Central memory CD8-positive, alpha-beta T cell (primary cell): Measurements from ENCODE around the gene RSAD1.
"Not testable (repeated sequence)": the region's sequence is repeated elsewhere in the genome, so short reads cannot be mapped to it uniquely, and the experiment has no call there.

Source experiments
- ATAC-seq: fragments of 150-1000 bp; cut with Tn5 transposase; replicated peaks from 2 replicates; pipeline ENCODE4 v1.10.0; 2022; ENCODE audit warnings: mild to moderate bottlenecking, moderate FRiP score, moderate number of reproducible peaks; ENCODE audit not compliant: poor library complexity, severe bottlenecking; ENCODE audit errors: extremely low read depth
- DNase-seq, 2 donors: peaks; one replicate each; pipeline ENCODE4 v3.0.0; 2021; ENCODE audit warnings: low spot score in 2 of 2
- H3K27ac Mint-ChIP-seq: one replicate; pipeline ENCODE4 v1.8.0; 2022; ENCODE audit warnings: low read depth, mild to moderate bottlenecking, moderate library complexity, mixed read lengths
- H3K27me3 Mint-ChIP-seq: one replicate; pipeline ENCODE4 v1.8.0; 2022; ENCODE audit warnings: mixed read lengths
- H3K36me3 Mint-ChIP-seq: one replicate; pipeline ENCODE4 v1.8.0; 2022; ENCODE audit warnings: mild to moderate bottlenecking, moderate library complexity, mixed read lengths; ENCODE audit not compliant: insufficient read depth
- H3K4me1 Mint-ChIP-seq: one replicate; pipeline ENCODE4 v1.8.0; 2022; ENCODE audit warnings: mixed read lengths
- H3K4me3 Mint-ChIP-seq: one replicate; pipeline ENCODE4 v1.8.0; 2022; ENCODE audit warnings: mild to moderate bottlenecking, moderate library complexity, mixed read lengths
- H3K9me3 Mint-ChIP-seq: one replicate; pipeline ENCODE4 v1.8.0; 2022; ENCODE audit warnings: mixed read lengths

RSAD1 gene

DNA sequence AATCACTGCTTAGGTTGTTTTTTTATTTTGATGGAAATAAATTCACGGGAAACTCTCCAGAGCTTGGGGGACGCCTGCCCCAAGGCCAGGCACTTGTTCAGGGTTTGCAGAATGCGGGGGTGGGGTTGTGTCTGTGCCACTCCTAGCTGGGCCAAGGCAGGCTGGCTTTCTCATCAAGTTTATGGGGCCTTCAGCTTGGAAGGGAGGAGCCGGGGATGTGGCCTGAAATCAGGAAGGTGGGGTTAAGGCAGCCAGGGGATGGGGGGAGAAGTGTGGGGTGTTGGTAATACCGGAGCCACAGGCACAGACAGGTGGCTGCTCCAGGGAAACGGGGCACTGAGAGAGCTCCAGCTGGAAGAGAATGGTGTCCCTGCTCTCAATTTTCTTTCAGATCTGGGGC lies 8.2 kb upstream of the RSAD1 start:
- H3K4me1 Mint-ChIP-seq = peaks cover 20% of the 10 kb centered on the region
- H3K9me3 Mint-ChIP-seq = no peaks in the 10 kb centered on the region
- no peak overlapping the region for H3K27ac Mint-ChIP-seq
- no peak for DNase-seq
- H3K27me3 Mint-ChIP-seq = peaks cover 24% of the 10 kb centered on the region
- peaks cover 2% of the 10 kb centered on the region for H3K36me3 Mint-ChIP-seq
- no peak for ATAC-seq
- no peak overlapping the region for H3K4me3 Mint-ChIP-seq

DNA sequence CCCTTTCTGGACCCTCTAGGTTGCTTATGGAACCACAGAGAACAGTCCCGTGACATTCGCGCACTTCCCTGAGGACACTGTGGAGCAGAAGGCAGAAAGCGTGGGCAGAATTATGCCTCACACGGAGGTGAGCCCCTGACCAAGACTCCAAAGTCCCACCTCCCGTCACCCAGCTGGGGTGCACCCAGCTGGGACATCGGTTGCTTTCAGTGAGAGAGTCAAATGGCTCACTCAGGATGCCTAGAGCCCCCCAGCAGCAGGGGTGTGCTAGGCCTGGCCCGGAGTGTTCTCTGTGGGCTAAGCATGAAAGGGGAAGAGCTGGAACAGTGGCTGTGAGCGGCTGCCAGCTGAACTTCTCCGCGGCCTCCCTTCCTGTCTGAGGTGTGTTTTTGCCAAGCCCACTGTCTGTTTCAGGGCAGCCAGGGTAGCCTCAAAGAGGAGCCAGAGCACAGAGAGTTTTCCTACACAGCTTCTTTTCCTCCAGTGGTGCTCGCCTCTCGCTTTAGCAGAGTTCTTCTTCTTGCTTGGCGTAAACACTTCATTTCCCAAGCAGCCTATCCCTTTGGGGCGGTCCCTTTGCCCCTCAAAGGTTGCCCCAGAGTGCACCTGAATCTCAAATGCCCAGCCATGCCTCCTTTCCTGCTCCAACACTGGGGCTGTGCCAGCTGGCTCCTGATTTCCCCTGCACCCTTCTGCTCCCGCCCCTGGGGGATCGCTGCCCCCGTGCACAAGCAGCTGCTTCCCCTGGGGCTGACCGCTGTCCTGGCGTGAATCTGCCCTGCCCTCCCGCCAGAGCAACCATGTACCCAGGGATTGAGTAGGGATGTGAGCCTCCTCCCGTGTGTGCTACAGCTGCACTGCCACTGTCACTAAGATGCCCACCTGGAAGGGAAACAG lies 7.4 kb upstream of the RSAD1 start:
- Mint-ChIP-seq H3K27me3 (peaks cover 22% of the 10 kb centered on the region), H3K9me3 (no peaks in the 10 kb centered on the region), H3K27ac (no peak overlapping the region), H3K4me1 (peaks cover 20% of the 10 kb centered on the region), H3K4me3 (no peak overlapping the region), H3K36me3 (peaks cover 2% of the 10 kb centered on the region)
- no peak for ATAC-seq
- no peak for DNase-seq

DNA sequence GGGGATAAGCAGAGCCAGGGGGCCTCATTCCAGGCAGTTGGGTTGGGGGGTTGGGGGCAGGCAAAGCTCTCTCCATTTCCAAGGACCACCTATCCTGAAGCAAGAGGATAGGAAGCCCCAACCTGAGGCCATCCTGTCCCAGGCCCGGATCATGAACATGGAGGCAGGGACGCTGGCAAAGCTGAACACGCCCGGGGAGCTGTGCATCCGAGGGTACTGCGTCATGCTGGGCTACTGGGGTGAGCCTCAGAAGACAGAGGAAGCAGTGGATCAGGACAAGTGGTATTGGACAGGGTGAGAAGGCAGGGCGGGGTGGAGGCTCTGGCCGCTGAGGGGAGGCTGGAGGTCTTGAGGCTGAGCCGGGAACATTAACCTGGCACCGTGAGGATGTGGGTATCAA lies 6.4 kb upstream of the RSAD1 start:
- no peak for ATAC-seq
- Mint-ChIP-seq H3K36me3 (peaks cover 2% of the 10 kb centered on the region), H3K4me3 (no peak overlapping the region), H3K4me1 (peaks cover 12% of the 10 kb centered on the region), H3K27me3 (peaks cover 14% of the 10 kb centered on the region), H3K27ac (no peak overlapping the region), H3K9me3 (no peaks in the 10 kb centered on the region)
- no peak for DNase-seq

DNA sequence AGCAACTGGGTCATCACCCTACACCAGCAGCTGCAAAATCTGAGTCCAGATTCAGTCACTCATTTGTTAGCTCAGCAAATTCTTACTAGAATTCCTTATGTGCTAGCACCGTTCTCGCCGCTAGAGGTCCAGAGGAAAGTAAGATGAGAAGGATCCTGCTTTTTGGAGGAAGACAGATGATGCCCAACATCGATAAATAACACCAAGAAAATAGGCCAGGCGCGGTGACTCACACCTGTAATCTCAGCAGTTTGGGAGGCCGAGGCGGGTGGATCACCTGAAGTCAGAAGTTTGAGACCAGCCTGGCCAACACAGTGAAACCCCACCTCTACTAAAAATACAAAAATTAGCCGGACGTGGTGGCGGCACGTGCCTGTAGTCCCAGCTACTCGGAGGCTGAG lies 5.9 kb upstream of the RSAD1 start:
- not testable (repeated sequence) for H3K27me3 Mint-ChIP-seq, ATAC-seq

DNA sequence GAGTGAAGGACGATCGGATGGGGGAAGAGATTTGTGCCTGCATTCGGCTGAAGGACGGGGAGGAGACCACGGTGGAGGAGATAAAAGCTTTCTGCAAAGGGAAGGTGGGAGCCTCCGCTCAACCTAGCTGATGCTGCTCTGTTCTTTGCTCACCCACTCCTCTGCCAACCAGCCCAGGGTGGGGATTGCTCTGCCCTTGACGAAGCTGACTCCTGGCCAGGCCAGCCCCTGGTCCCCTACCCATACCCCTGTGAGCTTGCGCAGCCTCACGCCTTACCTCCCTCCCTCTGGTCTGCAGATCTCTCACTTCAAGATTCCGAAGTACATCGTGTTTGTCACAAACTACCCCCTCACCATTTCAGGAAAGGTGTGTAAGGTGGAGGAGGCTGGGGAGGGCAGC lies 4.8 kb upstream of the RSAD1 start:
- Mint-ChIP-seq H3K9me3 (no peaks in the 10 kb centered on the region), H3K4me3 (no peak overlapping the region), H3K4me1 (peaks cover 7% of the 10 kb centered on the region), H3K27me3 (no peaks in the 10 kb centered on the region), H3K36me3 (peaks cover 3% of the 10 kb centered on the region), H3K27ac (no peak overlapping the region)
- DNase-seq (no peak), ATAC-seq (no peak)

More for the DNA sequence above, 5.9 kb upstream of the RSAD1 start:
- not testable (repeated sequence) for H3K27ac Mint-ChIP-seq, DNase-seq, H3K9me3 Mint-ChIP-seq, H3K4me1 Mint-ChIP-seq, H3K36me3 Mint-ChIP-seq, H3K4me3 Mint-ChIP-seq

DNA sequence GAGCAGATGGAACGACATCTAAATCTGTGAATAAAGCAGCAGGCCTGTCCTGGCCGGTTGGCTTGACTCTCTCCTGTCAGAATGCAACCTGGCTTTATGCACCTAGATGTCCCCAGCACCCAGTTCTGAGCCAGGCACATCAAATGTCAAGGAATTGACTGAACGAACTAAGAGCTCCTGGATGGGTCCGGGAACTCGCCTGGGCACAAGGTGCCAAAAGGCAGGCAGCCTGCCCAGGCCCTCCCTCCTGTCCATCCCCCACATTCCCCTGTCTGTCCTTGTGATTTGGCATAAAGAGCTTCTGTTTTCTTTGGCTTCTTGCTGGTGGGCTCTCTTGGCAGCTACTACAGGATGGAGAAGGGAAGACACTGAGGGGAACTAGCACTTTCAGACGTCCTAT lies 4.1 kb upstream of the RSAD1 start:
- ATAC-seq = no peak
- H3K27me3 Mint-ChIP-seq = no peaks in the 10 kb centered on the region
- H3K4me1 Mint-ChIP-seq = peaks cover 12% of the 10 kb centered on the region
- no peak overlapping the region for H3K4me3 Mint-ChIP-seq
- H3K9me3 Mint-ChIP-seq = no peaks in the 10 kb centered on the region
- no peak overlapping the region for H3K27ac Mint-ChIP-seq
- H3K36me3 Mint-ChIP-seq = peaks cover 5% of the 10 kb centered on the region
- DNase-seq = no peak

DNA sequence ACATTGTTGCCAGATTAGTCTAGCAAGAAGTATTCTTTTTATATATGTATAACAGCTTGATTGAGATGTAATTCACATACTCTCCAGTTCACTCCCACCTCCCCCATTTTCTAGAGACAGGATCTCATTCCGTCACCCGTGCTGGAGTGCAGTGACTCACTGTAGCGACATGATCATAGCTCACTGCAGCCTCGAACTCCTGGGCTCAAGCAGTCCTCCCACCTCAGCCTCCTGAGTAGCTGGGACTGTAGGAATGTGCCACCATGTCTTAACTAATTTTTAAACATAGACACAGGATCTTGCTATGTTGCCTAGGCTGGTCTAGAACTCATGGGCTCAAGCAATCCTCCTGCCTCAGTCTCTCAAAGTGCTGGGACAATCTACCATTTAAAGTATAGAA lies 3.3 kb upstream of the RSAD1 start:
- H3K9me3 Mint-ChIP-seq = no peaks in the 10 kb centered on the region

DNA sequence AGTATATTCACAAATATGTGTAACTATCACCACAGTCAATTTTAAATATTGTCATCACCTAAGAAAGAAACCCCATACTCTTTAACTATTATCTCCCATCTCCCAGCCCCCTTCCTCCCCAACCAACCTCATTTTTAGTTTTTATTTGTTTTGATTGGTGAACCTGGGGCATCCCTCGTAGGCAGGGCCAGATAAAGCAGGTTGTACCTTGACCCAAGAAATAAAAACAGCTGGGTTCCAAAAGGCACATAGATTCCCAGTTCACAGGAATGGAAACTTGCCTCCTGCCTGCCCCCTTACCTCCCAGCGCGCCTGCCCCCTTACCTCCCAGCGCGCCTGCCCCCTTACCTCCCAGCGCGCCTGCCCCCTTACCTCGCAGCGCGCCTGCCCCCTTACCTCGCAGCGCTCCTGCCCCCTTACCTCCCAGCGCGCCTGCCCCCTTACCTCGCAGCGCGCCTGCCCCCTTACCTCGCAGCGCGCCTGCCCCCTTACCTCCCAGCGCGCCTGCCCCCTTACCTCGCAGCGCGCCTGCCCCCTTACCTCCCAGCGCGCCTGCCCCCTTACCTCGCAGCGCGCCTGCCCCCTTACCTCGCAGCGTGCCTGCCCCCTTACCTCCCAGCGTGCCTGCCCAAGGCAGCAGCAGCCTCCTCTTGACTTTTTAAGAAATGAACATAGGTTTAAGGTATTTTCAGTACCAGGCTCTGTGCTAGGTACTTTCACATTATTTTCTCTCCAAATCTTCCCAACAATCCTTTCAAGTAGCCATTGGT lies 2.7 kb upstream of the RSAD1 start:
- DNase-seq, H3K27ac Mint-ChIP-seq, H3K4me3 Mint-ChIP-seq, H3K9me3 Mint-ChIP-seq, ATAC-seq, H3K36me3 Mint-ChIP-seq, H3K27me3 Mint-ChIP-seq: not testable (repeated sequence)
- peaks cover 21% of the 10 kb centered on the region for H3K4me1 Mint-ChIP-seq

More for the DNA sequence above, 3.3 kb upstream of the RSAD1 start:
- DNase-seq (no peak), ATAC-seq (no peak)
- no peak overlapping the region for H3K27ac Mint-ChIP-seq
- H3K4me1 Mint-ChIP-seq = peaks cover 20% of the 10 kb centered on the region
- H3K27me3 Mint-ChIP-seq = no peaks in the 10 kb centered on the region
- no peak overlapping the region for H3K4me3 Mint-ChIP-seq
- peaks cover 5% of the 10 kb centered on the region for H3K36me3 Mint-ChIP-seq

DNA sequence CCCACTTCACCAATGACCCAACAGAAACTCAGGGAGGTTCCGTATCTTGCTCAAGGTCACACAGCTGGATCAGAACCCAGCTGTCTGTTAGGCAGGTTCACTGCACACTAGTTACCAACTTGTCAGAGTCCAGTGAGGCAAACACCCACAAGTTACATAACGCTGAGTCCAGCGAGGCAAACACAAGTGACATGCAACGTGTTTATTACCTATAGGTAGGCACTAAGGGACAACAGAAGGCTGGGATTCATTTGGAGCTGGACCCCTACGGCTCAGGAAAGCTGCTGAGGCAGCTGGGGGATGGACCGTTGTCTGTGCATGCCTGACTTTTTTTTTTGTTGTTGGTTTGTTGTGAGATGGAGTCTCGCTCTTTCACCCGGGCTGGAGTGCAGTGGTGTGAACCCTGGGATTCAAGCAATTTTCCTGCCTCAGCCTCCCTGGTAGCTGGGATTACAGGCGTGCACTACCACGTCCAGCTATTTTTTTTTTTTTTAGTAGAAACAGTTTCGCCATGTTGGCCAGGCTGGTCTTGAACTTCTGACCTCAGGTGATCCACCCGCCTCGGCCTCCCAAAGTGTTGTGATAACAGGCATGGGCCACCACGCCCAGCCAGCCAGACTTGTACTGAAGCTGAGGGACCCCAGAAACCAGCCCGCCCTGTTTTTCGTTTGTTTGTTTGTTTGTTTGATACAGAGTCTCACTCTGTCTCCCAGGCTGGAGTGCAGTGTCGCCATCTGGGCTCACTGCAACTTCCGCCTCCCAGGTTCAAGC lies 1.9 kb upstream of the RSAD1 start:
- Mint-ChIP-seq H3K36me3 (peaks cover 3% of the 10 kb centered on the region), H3K4me3 (no peak overlapping the region), H3K27ac (no peak overlapping the region), H3K4me1 (peaks cover 21% of the 10 kb centered on the region), H3K27me3 (no peaks in the 10 kb centered on the region), H3K9me3 (no peaks in the 10 kb centered on the region)
- DNase-seq = no peak
- ATAC-seq = no peak

DNA sequence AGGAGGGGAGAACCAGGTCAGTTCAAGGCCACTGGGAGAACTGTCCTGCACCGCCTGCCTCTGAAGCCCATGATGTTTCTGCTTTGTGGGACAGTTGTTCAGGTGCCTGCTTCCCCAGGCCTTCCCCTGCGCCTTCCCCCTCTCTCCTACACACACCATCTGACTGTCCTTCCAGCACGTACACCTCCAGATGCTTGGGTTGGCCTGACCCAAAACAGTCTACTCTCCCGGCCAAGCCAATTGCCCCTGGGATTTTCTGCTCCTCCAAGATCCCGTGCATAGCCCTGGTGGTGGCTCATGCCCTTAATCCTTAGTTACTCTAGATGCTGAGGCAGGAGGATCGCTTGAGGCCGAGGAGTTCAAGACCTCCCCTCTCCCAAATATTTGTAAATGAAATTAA lies 684 bp upstream of the RSAD1 start:
- H3K9me3 Mint-ChIP-seq = no peaks in the 10 kb centered on the region
- peaks cover 21% of the 10 kb centered on the region for H3K4me1 Mint-ChIP-seq
- H3K27ac Mint-ChIP-seq = peak overlapping the region; percentile 93
- peaks cover 6% of the 10 kb centered on the region for H3K36me3 Mint-ChIP-seq
- no peaks in the 10 kb centered on the region for H3K27me3 Mint-ChIP-seq
- no peak for DNase-seq
- no peak for ATAC-seq
- peak overlapping the region; percentile 75 for H3K4me3 Mint-ChIP-seq

DNA sequence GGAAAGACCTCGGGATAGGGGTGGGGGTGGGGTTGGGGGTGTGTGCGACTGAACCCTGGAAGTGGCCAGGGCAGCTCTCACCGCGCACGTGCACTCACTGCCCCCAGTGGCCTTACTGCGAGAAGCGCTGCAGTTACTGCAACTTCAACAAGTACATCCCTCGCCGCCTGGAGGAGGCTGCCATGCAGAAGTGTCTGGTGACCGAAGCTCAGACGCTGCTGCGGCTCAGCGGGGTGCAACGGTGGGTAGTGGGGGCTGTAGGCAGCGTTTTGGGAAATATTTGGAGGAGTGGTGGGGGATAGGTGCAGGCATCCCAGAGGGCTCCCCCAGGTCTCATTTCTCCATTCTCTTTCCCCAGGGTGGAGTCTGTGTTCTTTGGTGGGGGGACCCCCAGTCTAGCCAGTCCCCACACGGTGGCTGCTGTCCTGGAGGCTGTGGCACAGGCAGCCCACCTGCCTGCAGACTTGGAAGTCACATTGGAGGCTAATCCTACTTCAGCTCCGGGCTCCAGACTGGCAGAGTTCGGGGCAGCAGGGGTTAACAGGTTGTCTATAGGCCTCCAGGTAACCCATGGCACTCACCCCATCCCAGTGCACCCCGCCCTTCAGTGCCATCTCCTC lies 972 bp downstream of the RSAD1 start:
- no peaks in the 10 kb centered on the region for H3K27me3 Mint-ChIP-seq
- peak overlapping the region; percentile 75 for H3K4me3 Mint-ChIP-seq
- no peaks in the 10 kb centered on the region for H3K9me3 Mint-ChIP-seq
- peaks cover 21% of the 10 kb centered on the region for H3K4me1 Mint-ChIP-seq
- H3K36me3 Mint-ChIP-seq = peaks cover 14% of the 10 kb centered on the region
- H3K27ac Mint-ChIP-seq = no peak overlapping the region
- ATAC-seq (peak; percentile 66), DNase-seq (peak; percentile 26 to 44)

DNA sequence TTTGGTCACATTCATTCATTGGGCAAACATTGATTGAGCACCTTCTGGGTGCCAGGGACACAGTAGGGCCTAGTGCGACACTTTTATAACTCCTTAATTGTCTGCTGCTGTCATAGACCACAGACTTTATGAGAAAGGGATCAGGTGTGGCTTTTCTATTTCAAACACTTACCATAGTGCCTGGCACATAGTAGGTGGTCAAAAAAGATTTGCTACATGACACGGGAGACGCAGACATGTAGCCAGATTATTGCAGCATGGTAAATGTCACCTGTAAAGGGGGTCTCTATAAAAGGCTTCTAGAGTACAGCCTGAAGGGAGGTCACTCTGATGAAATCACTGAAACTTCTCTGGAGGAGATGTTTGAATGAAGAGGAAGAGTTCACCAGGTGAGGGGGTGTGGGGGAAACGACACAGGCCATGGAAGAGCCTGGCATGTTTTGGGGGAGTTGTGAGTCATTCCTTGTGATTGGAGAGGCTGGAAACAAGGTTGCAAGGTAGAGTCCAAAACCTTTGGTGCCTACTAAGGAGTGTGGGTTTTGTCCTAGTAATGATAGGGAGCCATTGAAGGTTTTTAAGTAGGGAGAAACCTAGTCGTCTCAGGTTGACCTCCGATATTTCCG lies 1.6 kb downstream of the RSAD1 start:
- ATAC-seq = no peak
- Mint-ChIP-seq H3K27ac (no peak overlapping the region), H3K4me3 (peak overlapping the region; percentile 75), H3K36me3 (peaks cover 14% of the 10 kb centered on the region), H3K9me3 (no peaks in the 10 kb centered on the region), H3K27me3 (no peaks in the 10 kb centered on the region), H3K4me1 (peaks cover 21% of the 10 kb centered on the region)
- DNase-seq = no peak
